GM21447 (cell line): ENCODE results near the gene PGS1.

ENCODE experiments used
- ATAC-seq: cut with Tn5 transposase; IDR thresholded peaks from one replicate; pipeline ENCODE4 v1.9.1; 2021; ENCODE audit not compliant: unreplicated experiment

PGS1 gene

DNA sequence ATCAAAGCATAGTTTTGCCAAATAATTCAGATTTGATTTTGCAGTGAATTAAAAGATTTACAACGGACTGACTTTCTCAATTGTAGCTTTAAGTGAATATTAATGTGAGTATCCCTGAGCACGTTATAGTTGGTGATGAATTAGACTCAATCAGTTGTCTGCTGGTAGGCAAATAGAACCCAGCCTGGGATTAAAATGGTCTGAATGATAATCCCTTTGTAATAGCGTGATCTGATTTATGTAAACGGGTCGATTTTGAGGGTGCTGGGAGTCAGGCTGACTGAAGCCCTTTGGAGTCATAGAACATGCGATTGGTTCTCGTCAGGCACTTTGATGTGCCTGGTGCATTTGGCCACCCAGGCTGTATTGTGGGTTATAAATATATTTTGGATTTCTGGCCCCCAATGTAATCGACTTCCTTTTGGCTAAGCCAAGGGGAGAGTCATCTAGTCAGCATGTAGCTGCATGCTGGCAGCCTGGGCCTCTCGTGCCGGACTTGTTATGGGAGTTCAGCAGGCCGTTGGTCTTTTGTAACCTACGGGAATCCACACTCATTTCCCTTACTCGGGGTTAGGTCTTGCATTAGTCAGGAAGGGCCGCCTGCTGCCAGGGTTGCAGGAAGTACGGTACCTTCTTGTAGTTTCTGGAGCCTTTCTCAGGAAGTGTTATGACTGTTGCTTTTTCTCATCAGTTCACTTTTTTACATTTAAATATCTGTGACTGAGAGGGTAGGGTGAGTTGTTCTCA lies 5.4 kb downstream of the PGS1 start:
- no peak for ATAC-seq

DNA sequence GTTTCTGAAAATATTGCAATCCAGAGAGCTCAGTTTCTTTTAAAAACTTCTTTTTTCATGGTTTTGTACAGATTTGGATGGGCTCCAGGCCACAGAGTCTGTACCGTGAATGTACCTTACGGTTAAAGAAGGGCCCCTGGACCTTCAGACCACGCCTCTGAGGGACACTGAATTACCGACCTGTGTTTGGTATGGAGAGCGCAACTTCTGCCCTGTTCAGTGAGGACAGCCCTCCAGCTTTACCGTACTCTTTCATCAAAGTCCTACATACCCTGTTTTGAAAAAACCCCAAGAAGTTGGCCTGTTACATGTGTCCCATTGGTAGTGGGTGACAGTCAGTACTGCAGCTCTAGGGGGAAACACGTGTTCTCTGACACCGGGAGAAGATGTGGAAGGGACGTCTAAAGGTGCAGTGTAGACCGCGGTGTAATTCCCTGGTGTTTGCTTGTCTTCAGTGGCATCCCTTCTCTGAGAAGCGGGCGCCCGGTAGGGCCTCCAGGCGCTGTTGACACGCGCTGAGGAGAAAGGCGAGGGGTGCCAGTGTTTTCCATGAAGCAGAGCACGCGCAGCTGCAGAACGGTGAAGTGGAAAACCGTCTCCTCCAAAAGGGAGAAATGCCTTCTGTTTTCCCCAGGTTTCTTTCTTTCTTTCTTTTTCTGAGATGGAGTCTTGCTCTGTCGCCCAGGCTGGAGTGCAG lies 6.2 kb downstream of the PGS1 start:
- ATAC-seq = no peak

DNA sequence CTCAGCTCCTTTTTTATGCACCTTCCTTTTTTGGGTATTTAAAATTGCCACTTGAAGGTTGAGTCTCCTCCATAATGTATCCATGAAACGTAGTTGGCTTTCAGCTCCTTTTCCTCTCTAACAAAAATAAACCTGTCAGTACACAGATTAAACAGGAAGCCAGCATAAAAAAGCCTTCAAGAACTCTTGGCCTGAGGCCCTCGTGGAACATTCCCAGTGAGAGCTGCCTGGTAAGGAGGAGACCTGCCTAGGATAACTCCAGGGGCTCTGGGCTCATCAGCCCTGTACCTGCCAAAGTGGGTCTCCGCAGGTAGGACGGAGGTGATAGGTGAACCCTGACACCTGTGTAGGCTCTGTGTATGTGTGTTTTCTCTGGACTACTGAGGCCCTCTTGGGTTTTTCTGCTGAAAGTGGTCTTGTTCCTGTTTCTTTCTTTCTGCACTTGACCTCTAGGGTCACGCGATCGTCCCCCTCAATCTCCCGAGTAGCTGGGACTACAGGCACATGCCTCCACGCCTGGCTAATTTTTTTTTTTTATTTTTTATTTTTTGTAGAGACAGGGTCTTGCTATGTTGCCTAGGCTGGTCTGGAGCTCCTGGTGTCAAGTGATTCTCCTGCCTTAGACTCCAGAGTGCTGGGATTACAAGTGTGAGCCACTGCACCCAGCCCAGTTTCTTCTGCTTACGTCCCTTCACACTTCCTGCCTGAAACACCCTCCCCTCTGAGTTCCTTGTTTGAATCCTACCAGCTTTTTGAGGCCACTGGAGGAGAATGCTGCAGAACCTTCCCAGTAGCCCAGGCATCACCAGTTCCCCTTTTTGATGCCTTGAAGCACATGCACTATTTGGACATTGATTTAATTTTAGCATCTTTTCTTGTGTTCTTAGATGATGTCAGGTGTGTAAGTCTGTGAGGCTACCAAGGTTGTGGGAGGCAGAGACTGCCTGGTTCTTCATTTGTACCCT lies 9.8 kb downstream of the PGS1 start:
- no peak for ATAC-seq

DNA sequence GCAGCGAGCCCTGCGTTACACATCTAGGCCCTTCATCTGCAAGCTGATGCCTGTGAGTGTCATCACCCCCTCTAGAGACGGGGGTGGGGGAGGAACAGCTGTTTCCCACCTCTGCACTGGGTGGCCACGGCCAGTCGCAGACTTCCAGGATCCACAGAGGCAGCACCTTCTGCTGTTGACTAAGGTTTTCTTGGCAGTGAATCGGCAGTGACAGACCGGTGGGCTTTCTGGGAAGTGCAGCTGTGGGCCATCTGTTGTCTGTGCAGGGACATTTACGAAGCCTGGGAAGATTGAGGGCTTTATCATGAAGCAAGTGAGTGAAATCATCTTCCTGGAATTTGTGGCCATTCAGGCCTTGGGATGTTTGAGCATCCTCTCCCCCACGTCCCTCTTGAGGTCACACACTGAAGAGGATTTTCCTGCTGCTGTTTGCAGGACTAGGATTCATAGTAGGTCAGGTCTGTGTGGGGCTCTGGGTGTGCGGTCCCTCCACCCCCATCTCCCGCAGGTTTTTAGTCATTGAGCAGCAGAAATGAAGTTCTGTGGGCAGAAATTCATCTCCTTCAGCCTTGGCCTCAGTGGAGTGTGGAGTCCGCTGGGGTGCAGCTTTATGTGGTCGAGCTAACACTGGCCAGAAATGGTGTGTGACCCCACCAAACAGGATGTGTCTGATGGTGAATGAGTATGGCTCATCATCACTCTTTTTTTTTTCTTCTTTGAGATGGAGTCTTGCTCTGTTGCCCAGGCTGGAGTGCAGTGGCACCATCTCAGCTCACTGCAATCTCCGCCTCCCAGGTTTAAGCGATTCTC lies 12.0 kb downstream of the PGS1 start:
- ATAC-seq = no peak

DNA sequence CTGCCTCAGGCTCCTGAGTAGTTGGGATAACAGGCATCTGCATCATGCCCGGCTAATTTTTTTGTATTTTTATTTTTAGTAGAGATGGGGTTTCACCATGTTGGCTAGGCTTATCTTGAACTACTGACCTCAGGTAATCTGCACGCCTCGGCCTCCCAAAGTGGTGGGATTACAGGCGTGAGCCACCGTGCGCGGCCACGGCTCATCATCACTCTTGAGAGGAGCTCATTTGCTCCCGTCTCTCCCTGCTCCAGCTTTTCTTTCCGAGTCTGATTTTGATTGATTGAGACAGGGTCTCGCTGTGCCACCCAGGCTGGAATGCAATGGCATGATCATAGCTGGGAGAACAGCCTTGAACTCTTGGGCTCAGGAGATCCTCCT lies 12.6 kb downstream of the PGS1 start:
- no peak for ATAC-seq

DNA sequence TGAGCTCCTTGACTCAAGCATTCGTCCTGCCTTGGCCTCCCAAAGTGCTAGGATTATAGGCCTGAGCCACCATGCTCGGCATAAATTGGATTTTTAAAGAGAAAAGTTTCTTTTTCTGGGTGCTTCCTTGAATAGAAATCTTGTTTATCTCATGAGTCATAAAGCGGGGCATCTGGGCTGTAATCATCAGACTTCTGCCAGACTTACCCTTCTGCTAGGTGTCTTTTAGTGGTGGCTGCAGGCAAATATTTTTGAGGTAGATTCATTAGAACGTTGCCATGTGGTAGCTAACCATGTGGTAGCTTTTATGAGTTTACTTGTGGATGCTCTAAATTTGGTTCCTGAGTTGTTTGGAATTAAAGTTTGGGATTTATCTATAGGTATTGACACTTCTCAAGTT lies 13.4 kb downstream of the PGS1 start:
- ATAC-seq = no peak

DNA sequence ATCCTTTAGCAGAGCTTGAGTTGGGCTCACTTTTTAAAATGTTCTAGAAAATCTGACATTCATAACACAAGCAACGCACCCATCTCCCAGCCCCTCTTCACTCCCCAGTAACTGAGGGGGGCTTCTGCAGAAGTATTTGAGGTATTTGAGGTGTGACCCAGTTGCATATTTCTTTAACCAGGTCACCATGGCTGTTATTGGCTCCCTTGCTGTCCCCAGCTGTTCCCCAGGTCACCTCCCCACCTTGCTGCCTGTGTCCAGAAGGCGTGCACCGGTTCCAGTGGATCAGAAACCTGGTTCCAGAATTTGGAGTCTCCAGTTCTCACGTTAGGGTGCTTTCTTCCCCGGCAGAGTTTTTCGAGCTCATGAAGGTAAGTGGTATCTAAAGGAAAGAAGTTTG lies 13.8 kb downstream of the PGS1 start:
- no peak for ATAC-seq

DNA sequence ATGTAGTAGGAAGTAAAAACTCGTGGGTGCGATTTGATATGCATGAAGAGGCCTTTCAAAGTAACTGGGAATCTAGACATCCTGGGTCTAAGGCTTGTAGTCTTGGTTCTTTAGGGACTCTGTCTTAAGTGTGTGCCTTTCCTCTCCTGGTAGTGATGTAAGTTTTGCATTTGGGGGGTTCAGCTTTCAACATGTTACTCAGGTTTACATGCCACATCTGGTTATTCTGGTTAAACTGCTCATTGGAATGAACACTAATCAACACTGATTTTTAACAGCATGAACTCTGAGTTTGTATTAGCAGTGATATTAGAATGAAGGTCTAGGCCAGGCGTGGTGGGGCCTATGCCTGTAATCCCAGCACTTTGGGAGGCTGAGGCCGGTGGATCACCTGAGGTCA lies 15.1 kb downstream of the PGS1 start:
- no peak for ATAC-seq

DNA sequence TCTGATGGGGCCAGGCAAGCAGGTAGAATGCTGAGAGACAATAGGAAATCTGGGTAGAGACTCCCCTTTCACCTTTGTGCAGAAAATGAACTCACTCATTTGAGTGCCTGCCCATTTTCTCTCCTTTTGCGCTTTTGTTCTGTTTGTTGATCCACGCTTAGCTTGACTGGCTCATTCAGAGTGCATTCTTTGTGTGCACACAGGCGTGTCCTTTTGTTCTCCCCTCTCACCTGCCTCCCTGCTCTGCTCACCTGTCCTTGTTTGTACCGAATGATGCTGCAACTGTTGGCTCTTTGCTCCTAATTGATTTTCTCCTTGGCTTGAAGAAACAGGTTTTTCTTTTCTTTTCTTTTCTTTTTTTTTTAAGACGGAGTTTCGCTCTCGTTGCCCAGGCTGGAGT lies 15.8 kb downstream of the PGS1 start:
- no peak for ATAC-seq

DNA sequence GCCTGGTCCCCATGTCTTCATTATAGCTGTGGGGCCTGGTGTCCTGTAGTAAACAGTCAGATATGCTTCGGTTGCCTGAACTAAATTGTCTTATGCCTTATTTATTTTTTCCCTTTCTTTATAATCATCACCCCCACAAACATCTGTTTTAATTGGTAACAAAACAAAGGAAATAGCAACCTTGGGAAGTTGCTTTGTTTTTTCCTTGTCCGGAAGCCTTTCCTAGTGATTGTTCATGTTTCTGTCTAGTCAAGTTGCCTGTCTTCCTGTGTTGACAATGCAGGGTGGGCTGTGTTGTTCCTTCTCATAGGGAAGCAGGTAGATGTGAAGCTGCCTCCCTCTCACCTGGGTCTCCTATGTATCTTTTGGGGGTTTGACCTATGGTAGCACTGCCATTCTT lies 16.7 kb downstream of the PGS1 start:
- ATAC-seq = no peak

DNA sequence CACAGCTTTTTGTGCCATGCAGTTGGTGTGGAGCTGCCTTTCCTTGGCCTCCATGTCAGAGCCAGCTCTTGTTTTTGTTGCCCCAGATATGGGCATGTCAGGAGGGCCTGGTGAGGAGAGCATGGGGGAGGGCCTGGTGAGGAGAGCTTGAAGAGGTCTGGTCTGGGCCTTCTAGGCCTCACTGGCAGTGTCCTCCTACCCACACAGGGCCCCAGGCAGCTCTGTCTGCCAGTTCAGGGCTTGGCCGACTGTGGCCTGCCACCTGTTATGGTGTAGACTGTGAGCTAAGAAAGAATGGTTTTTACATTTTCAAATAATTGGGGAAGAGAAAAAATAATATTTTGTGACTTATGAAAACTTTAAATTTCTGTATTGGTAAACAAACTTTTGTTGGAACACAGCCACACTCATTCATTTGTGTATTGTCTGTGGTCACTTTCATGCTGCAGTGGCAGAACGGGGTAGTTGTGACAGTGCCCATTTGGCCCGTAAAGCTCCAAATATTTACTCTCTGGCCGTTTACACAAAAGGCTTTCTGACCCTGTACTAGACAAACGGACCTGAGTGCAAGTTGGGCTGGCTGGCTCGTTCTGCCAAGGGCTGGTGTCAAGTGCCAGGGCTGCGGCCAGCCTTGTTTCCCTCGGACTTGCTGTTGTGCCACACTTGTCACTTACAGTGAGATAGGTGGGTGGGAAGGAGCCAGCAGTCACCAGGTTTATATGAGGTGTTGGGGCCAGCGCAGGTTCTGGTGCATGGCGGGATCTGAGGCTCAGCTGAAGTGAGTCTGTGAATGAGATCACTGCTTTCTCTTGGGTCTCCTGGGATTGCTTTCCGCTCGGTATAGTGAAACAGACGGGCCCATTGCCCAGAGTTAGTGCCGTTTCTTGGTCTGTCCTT lies 18.2 kb downstream of the PGS1 start:
- ATAC-seq = no peak

DNA sequence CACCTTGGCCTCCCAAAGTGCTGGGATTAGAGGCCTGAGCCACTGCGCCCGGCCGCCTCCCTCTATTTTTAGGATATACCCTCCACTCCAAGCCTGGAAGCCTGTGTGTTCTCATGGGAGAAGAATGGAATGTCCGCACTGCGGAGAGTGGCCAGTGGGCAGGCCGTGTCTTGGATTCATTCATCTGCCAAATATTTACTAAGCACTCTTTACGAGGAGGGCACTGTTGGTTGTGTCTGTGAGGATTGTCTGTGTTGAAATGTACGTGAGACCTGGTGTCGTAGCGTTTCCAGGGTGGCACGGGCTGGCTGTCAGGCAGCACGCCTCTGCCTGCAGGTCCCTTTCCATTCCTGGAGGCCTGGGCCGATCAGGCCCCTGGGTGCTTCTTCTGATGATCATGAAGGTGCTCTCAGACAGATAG lies 19.2 kb downstream of the PGS1 start:
- no peak for ATAC-seq

DNA sequence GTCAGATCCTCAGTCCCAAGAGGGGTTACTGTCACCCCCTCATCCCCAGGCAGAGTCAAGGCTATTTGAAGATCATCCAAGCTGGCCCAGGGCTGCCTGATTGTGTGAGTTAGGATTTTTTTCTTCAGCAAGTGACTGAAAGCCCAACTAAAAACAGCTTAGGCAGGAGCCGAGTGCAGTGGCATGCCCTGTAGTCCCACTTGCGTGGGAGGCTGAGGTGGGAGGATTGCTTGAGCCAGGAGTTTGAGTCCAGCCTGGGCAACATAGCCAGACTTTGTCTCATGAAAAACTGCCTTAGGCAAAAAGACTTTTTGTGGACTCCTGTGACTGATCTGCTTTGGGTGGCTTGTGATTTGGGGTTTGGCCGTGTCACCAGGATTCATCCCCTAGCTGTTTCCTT lies 19.9 kb downstream of the PGS1 start:
- ATAC-seq = no peak

DNA sequence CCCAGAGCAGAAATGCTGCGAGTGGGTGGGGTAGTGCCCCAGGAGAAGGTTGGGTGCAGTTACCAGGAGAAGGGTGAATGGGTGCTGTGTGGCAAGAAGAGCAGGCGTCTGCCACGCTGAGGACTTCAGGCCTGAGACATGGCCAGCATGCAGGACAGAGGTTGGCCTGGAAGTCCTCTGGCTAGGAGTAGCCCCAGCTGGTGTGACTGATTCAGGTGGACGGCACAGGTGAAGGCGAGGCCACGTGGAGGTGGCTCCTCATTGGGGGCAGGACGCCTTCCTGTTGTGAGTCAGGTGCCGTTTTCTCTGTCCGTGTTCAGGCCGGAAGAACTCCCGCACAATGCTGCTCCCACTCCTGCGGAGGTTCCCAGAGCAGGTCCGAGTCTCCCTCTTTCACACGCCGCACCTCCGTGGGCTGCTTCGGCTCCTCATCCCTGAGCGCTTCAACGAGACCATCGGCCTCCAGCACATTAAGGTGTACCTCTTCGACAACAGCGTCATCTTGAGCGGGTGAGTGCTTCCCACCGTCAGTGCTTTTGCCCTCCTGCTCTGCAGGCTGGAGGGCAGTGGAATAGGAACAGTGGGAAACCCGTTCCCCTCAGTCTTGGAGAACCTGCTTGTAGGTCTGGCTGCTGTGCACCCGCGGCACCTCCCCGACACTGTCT lies 20.7 kb downstream of the PGS1 start:
- ATAC-seq = no peak

DNA sequence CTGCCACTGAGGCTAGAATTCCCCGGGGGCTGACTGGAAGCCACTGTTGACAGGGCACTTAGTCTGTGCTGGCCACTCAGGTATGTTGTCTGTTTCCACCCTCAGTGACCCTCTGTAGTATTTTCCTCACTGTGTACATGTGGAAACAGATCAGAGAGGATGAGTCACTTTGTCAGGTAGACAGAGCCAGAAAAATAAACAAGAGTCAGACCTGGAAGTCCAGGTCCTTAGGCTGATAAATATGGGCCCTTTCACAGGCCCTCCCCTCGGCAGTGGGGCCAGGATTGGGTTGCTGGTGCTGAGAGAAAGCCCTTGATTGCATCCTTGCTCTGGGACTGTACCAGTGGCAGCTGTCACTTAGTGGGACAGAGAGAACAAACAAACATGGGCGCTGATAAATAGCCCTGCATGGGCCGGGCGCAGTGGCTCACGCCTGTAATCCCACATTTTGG lies 21.3 kb downstream of the PGS1 start:
- ATAC-seq = no peak

DNA sequence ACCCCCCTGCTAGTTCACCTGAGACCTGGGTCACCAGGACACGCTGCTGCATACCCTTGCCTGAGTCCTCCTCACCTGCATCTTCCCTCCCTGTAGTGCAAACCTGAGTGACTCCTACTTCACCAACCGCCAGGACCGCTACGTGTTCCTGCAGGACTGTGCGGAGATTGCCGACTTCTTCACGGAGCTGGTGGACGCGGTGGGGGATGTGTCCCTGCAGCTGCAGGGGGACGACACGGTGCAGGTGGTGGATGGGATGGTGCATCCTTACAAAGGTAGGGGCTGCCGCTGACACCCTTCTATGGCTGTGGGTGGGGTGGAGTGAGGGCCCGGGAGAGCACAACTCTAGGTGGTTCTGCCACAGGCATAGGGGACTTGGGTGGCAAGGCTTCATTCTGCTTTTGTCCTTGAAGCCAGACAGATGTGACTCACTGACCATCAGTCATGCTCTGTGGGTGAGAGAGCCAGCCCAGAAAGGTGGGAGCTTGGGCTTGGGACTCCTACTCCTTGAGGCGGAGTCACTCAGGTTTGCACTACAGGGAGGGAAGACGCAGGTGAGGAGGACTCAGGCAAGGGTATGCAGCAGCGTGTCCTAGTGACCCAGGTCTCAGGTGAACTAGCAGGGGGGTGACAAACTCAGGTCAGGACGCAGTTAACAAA lies 22.3 kb downstream of the PGS1 start:
- no peak for ATAC-seq

DNA sequence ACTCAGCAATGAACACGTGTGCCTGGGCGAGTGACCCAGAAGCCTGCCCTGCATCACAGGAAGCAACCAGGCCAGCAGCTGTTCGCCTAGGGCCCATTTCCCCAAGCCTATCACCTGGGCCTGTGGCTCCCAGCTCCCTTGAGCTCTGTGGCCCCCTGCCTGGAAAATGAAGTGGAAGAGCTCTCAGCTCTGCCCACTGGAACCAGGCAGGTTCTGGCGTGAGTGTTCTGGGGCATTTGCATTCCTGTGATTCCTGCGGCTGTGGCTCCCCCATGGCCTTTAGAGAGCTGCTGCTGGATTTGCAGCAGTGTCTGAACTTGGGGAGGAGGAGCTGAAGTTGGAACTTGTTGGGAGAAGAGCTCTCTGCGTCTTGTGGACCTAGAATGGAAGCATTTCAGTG lies 22.8 kb downstream of the PGS1 start:
- no peak for ATAC-seq

DNA sequence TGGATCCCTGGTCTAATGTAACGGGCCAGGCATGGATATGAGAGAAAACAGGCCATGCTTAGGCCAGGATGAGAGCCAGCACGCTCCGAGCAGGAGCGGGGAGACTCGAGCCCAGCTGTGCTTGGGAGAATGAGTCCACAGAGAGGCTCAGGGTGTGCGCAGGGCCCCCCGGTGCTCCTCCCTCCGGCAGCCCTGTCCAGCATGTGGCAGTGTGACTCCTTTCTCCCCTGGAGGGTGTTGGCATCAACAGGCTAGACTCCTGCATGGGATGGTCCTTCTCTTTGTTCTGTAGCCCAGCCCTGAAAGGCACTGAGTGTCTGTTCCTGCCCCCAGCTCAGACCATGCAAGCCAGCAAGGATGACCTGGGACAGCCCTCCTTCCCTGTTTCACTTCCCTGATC lies 23.4 kb downstream of the PGS1 start:
- ATAC-seq = no peak

DNA sequence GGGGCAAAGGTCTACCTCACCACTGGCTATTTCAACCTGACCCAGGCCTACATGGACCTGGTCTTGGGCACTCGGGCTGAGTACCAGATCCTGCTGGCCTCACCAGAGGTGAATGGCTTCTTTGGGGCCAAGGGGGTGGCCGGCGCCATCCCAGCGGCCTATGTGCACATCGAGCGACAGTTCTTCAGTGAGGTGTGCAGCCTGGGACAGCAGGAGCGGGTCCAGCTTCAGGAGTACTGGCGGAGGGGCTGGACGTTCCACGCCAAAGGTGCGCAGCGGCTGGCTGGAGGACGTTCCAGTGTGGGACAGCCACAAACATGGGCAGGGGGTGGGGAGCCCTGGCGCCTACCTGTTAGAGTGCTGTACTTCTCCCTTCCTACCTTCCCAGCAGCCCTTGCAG lies 25.4 kb downstream of the PGS1 start:
- ATAC-seq = no peak
